Measurements from ENCODE around the gene MEIS1. TPM values are rescaled to one million over a fixed set of nuclear protein-coding genes. Genes with fewer than 3 reads are reported as not detected.

Gene MEIS1
- polyA plus RNA-seq, 4 donors: 1.1 to 15.0 (median 5.6) TPM

- Histone ChIP-seq H3K4me3 (ENCODE audit: low read depth in 1 of 3, low read length in 3 of 3) (no peak overlapping the region), H3K27ac (ENCODE audit: low read depth in 1 of 3, low read length in 2 of 3) (no peak overlapping the region), H3K36me3 (ENCODE audit: control insufficient read depth in 3 of 3, insufficient read depth in 2 of 3, low read depth in 1 of 3, low read length in 3 of 3) (no peaks in the 10 kb centered on the region), H3K9me3 (ENCODE audit: control insufficient read depth in 2 of 2, insufficient read depth in 1 of 2, low read depth in 1 of 2, low read length in 1 of 2) (peaks cover 0 to 3% of the 10 kb centered on the region in 2 donors), H3K27me3 (ENCODE audit: control insufficient read depth in 3 of 3, insufficient read depth in 3 of 3, low read length in 3 of 3) (no peaks in the 10 kb centered on the region), H3K4me1 (ENCODE audit: control insufficient read depth in 3 of 3, insufficient read depth in 2 of 3, low read depth in 1 of 3, low read length in 2 of 3) (no peaks in the 10 kb centered on the region)
- DNase-seq (no peak), FAIRE-seq (no peak)
Measured at GRCh38 chr2:66602341-66602740, 167.4 kb downstream of the MEIS1 start.

- 64 to 71% (median 66%) methylated on average over 2 of the region's 2 CpGs for WGBS, 3 donors
- Histone ChIP-seq H3K9me3 (ENCODE audit: control insufficient read depth in 2 of 2, insufficient read depth in 1 of 2, low read depth in 1 of 2, low read length in 1 of 2) (no peaks in the 10 kb centered on the region), H3K4me1 (ENCODE audit: control insufficient read depth in 3 of 3, insufficient read depth in 2 of 3, low read depth in 1 of 3, low read length in 2 of 3) (no peaks in the 10 kb centered on the region), H3K27me3 (ENCODE audit: control insufficient read depth in 3 of 3, insufficient read depth in 3 of 3, low read length in 3 of 3) (no peaks in the 10 kb centered on the region), H3K27ac (ENCODE audit: low read depth in 1 of 3, low read length in 2 of 3) (no peak overlapping the region), H3K4me3 (ENCODE audit: low read depth in 1 of 3, low read length in 3 of 3) (no peak overlapping the region), H3K36me3 (ENCODE audit: control insufficient read depth in 3 of 3, insufficient read depth in 2 of 3, low read depth in 1 of 3, low read length in 3 of 3) (no peaks in the 10 kb centered on the region)
- DNase-seq (no peak), FAIRE-seq (no peak)
Measured at GRCh38 chr2:66604326-66604725, 169.4 kb downstream of the MEIS1 start.

DNA sequence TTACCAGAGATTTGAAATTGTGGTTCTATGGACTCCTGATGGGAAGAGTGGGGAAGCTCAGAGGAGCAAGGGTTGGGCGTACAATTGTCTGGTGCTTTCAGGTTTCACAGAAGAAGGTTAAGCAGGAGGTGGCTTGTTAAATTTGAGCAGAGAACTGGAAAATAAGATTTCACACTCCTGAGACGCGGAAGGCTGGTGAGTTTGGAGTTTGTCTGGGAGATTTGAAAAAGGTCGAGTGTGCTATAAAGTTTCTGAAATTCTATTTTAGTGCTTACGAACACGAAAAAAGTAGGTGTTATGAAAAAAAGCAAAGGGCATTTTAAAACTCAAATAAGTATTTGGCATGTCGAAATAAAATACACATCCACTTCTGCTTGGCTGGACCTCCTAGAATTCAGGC lies 170.1 kb downstream of the MEIS1 start:
- H3K27ac ChIP-seq (ENCODE audit: low read depth in 1 of 3, low read length in 2 of 3): no peak overlapping the region
- no peaks in the 10 kb centered on the region for H3K27me3 ChIP-seq (ENCODE audit: control insufficient read depth in 3 of 3, insufficient read depth in 3 of 3, low read length in 3 of 3)
- WGBS, 3 donors: 89 to 95% (median 94%) methylated on average over 7 of the region's 7 CpGs
- no peaks in the 10 kb centered on the region for H3K36me3 ChIP-seq (ENCODE audit: control insufficient read depth in 3 of 3, insufficient read depth in 2 of 3, low read depth in 1 of 3, low read length in 3 of 3)
- no peaks in the 10 kb centered on the region for H3K9me3 ChIP-seq (ENCODE audit: control insufficient read depth in 2 of 2, insufficient read depth in 1 of 2, low read depth in 1 of 2, low read length in 1 of 2)
- H3K4me1 ChIP-seq (ENCODE audit: control insufficient read depth in 3 of 3, insufficient read depth in 2 of 3, low read depth in 1 of 3, low read length in 2 of 3): no peaks in the 10 kb centered on the region
- FAIRE-seq (no peak), DNase-seq (no peak)
- H3K4me3 ChIP-seq (ENCODE audit: low read depth in 1 of 3, low read length in 3 of 3): no peak overlapping the region

GRCh38 chr2:66607152-66607551 lies 172.2 kb downstream of the MEIS1 start:
- Histone ChIP-seq H3K4me3 (ENCODE audit: low read depth in 1 of 3, low read length in 3 of 3) (no peak overlapping the region), H3K27me3 (ENCODE audit: control insufficient read depth in 3 of 3, insufficient read depth in 3 of 3, low read length in 3 of 3) (no peaks in the 10 kb centered on the region), H3K4me1 (ENCODE audit: control insufficient read depth in 3 of 3, insufficient read depth in 2 of 3, low read depth in 1 of 3, low read length in 2 of 3) (no peaks in the 10 kb centered on the region), H3K9me3 (ENCODE audit: control insufficient read depth in 2 of 2, insufficient read depth in 1 of 2, low read depth in 1 of 2, low read length in 1 of 2) (no peaks in the 10 kb centered on the region), H3K27ac (ENCODE audit: low read depth in 1 of 3, low read length in 2 of 3) (no peak overlapping the region), H3K36me3 (ENCODE audit: control insufficient read depth in 3 of 3, insufficient read depth in 2 of 3, low read depth in 1 of 3, low read length in 3 of 3) (no peaks in the 10 kb centered on the region)
- FAIRE-seq (no peak), DNase-seq (no peak)
- WGBS, 3 donors: 75 to 93% (median 87%) methylated on average over 4 of the region's 4 CpGs
